ENCODE results near the gene MASP2. TPM values are rescaled to one million over a fixed set of nuclear protein-coding genes. Genes with fewer than 3 reads are reported as not detected.
"Not testable (repeated sequence)": the region's sequence is repeated elsewhere in the genome, so short reads cannot be mapped to it uniquely, and the experiment has no call there.

The MASP2 gene
- polyA plus RNA-seq, 1 of the 3 experiments (the other 2 are of a cell fraction): not detected

- TF ChIP-seq SMC3 (IDR thresholded peaks at IDR 0.05; ENCODE audit: low read depth, low read length) (no peak), TCF12 (IDR thresholded peaks at IDR 0.05) (no peak), GABPA (IDR thresholded peaks at IDR 0.05; ENCODE audit: low read depth) (no peak), YY1 (IDR thresholded peaks at IDR 0.05; ENCODE audit: low read depth) (no peak), MAX (IDR thresholded peaks at IDR 0.05; ENCODE audit: low read depth) (no peak), NFIC (IDR thresholded peaks at IDR 0.05; ENCODE audit: borderline replicate concordance) (no peak), JUND (IDR thresholded peaks at IDR 0.05) (no peak), CTCF (IDR thresholded peaks at IDR 0.05) (no peak), RFX5 (IDR thresholded peaks at IDR 0.05; ENCODE audit: low read length) (no peak), IRF3 (IDR thresholded peaks at IDR 0.05; ENCODE audit: low read depth, low read length) (no peak), PBX3 (IDR thresholded peaks at IDR 0.05) (no peak), GATA2 (CRISPR knock-in tag; IDR thresholded peaks at IDR 0.05) (no peak)
- peaks cover 25% of the 10 kb centered on the region for H3F3A ChIP-seq (replicated peaks; ENCODE audit: insufficient read depth)
- H3K9ac ChIP-seq: no peak overlapping the region
- no peak overlapping the region for H2AFZ ChIP-seq (ENCODE audit: low read depth)
- H3K27me3 ChIP-seq (ENCODE audit: insufficient read depth): no peaks in the 10 kb centered on the region
- H3K4me3 ChIP-seq (ENCODE audit: low read depth in 2 of 2, low read length in 1 of 2): no peak overlapping the region
- H3K4me1 ChIP-seq (ENCODE audit: control insufficient read depth in 1 of 2, insufficient read depth in 2 of 2, low read depth in 1 of 2, low read length in 1 of 2): 0 out of 4 replicates have a peak, but pooled peaks cover 0 to 3% of the 10 kb centered on the region in 2 experiments
- H3K79me2 ChIP-seq (ENCODE audit: insufficient read depth): peaks cover 65% of the 10 kb centered on the region
- H3K9me2 ChIP-seq: no peaks in the 10 kb centered on the region
- no peak overlapping the region for H3K4me2 ChIP-seq
- peaks cover 65% of the 10 kb centered on the region for H4K20me1 ChIP-seq (ENCODE audit: insufficient read depth)
- H3K9me3 ChIP-seq: no peaks in the 10 kb centered on the region
- CTCF ChIA-PET: interaction anchor here (1.1 to 3.3 kb wide), 2 partner anchors 8 to 18 kb away, joined by 3 to 15 read pairs; partner anchors contain the start of gene TARDBP
- WGBS (ENCODE audit: low lambda C conversion rate): 92% methylated on average over 7 of the region's 7 CpGs
- peaks cover 77 to 86% of the 10 kb centered on the region in 2 experiments for H3K36me3 ChIP-seq (replicated peaks in 1 of 2; ENCODE audit: control insufficient read depth in 1 of 2, insufficient read depth in 2 of 2, low read length in 1 of 2)
- H3K27ac ChIP-seq (ENCODE audit: low read depth in 2 of 2, low read length in 1 of 2): no peak overlapping the region
- DNase-seq: no peak
- POLR2A ChIA-PET: no interaction called here
Observed at GRCh38 chr1:11019971-11020370, 27.1 kb downstream of the MASP2 start.

GRCh38 chr1:11019358-11019757 is 27.7 kb downstream of the MASP2 start:
- H3K36me3 ChIP-seq (replicated peaks in 1 of 2; ENCODE audit: control insufficient read depth in 1 of 2, insufficient read depth in 2 of 2, low read length in 1 of 2): peaks cover 72 to 86% of the 10 kb centered on the region in 2 experiments
- H3K79me2 ChIP-seq (ENCODE audit: insufficient read depth): peaks cover 71% of the 10 kb centered on the region
- H3K9me3 ChIP-seq; H3K9ac ChIP-seq; H3K27me3 ChIP-seq (ENCODE audit: insufficient read depth); H2AFZ ChIP-seq (ENCODE audit: low read depth); POLR2A ChIA-PET; CTCF ChIA-PET; H3K9me2 ChIP-seq; DNase-seq; H3K4me1 ChIP-seq (ENCODE audit: control insufficient read depth in 1 of 2, insufficient read depth in 2 of 2, low read depth in 1 of 2, low read length in 1 of 2); H3K4me3 ChIP-seq (ENCODE audit: low read depth in 2 of 2, low read length in 1 of 2); H3K4me2 ChIP-seq; H3K27ac ChIP-seq (ENCODE audit: low read depth in 2 of 2, low read length in 1 of 2): not testable (repeated sequence)
- H3F3A ChIP-seq (replicated peaks; ENCODE audit: insufficient read depth): peaks cover 19% of the 10 kb centered on the region
- H4K20me1 ChIP-seq (ENCODE audit: insufficient read depth): peaks cover 69% of the 10 kb centered on the region
- 75% methylated on average over 3 of the region's 8 CpGs for WGBS (ENCODE audit: low lambda C conversion rate)

All from SK-N-SH (cell line).